Spleen (tissue), 11 donors: ENCODE results near the gene AASDH. TPM values are rescaled to one million over a fixed set of nuclear protein-coding genes. Genes with fewer than 3 reads are reported as not detected.

Source experiments
- DNase-seq: peaks from one replicate; pipeline ENCODE4 v3.0.0-alpha.2; 2020
- H3K27ac ChIP-seq, 8 donors: fragments of 200-600 bp; sonication (generic) in 7 of 8; 1 replicate in 4 of 8; 2 replicates in 4 of 8; pipeline versions ENCODE4 v1.5.0 to v1.8.0; 2016 to 2021; ENCODE audit warnings: inconsistent platforms in 4 of 8, mild to moderate bottlenecking in 4 of 8, moderate library complexity in 1 of 8
- H3K27me3 ChIP-seq, 7 donors: fragments of 200-600 bp; sonication (generic) in 6 of 7; replicated peaks in 1 of 7; 1 replicate in 4 of 7; 2 replicates in 3 of 7; pipeline versions ENCODE4 v1.5.0 to v1.8.0; 2016 to 2021; ENCODE audit warnings: inconsistent platforms in 3 of 7, mild to moderate bottlenecking in 1 of 7
- H3K36me3 ChIP-seq, 6 donors: fragments of 200-600 bp; sonication (generic) in 5 of 6; 1 replicate in 4 of 6; 2 replicates in 2 of 6; pipeline versions ENCODE4 v1.5.0 to v1.8.0; 2016 to 2021; ENCODE audit warnings: inconsistent platforms in 2 of 6
- H3K4me1 ChIP-seq, 6 donors: fragments of 200-600 bp; sonication (generic) in 5 of 6; 1 replicate in 3 of 6; 2 replicates in 3 of 6; pipeline versions ENCODE4 v1.5.0 to v1.8.0; 2016 to 2021; ENCODE audit warnings: inconsistent platforms in 3 of 6
- H3K4me3 ChIP-seq, 8 donors: fragments of 200-600 bp; sonication (generic) in 7 of 8; 1 replicate in 4 of 8; 2 replicates in 4 of 8; pipeline versions ENCODE4 v1.5.0 to v1.8.0; 2016 to 2021; ENCODE audit warnings: inconsistent platforms in 4 of 8, mild to moderate bottlenecking in 4 of 8, moderate library complexity in 2 of 8
- H3K9me3 ChIP-seq, 8 donors: fragments of 200-600 bp; sonication (generic) in 7 of 8; 1 replicate in 4 of 8; 2 replicates in 4 of 8; pipeline versions ENCODE4 v1.5.0 to v1.8.0; 2016 to 2021; ENCODE audit warnings: inconsistent platforms in 4 of 8
- CTCF ChIP-seq, 11 experiments: fragments of 200-600 bp in 7 of 11; fragments of 450-650 bp in 4 of 11; sonication (generic) in 4 of 11; IDR thresholded peaks in 8 of 11; conservative IDR thresholded peaks in 3 of 11; 1 replicate in 7 of 11; 2 replicates in 4 of 11; pipeline versions ENCODE4 v1.4.0 to v1.8.0; 2016 to 2021; ENCODE audit warnings: antibody characterized with exemption in 11 of 11, inconsistent platforms in 4 of 11, mild to moderate bottlenecking in 1 of 11
- POLR2A ChIP-seq, 3 donors: fragments of 450-650 bp; IDR thresholded peaks; one replicate each; pipeline ENCODE4 v1.5.1; 2017; ENCODE audit warnings: antibody characterized with exemption in 3 of 3, mild to moderate bottlenecking in 1 of 3
- POLR2AphosphoS5 ChIP-seq, 3 donors: sonication (generic); formaldehyde crosslinking; IDR thresholded peaks; one replicate each; pipeline ENCODE4 v1.5.1; 2017; ENCODE audit warnings: antibody characterized with exemption in 3 of 3
- WGBS, 5 donors: extraction: QIAGEN DNeasy Blood & Tissue Kit in 3 of 5; methylation state at CpG; one replicate each; pipeline versions ENCODE4 v1.1.5 to v1.1.7; 2013 to 2018; 5-methylcytosine and 5-hydroxymethylcytosine counted together
- intact Hi-C: fragments of 100-400 bp; cut with DNase I; formaldehyde crosslinking; loops from one replicate; pipeline ENCODE4 v1.15.0; 2023; ENCODE audit warnings: low total_unique reads
- polyA plus RNA-seq, 3 donors: library from polyadenylated mRNA; stranded (reverse); fragments of 200-250 nt; gene quantifications; one replicate each; pipeline ENCODE4 v1.2.1, GENCODE V29; 2013
- total RNA-seq, 7 donors: library from RNA; depleted of rRNA in 3 of 7; stranded (reverse); fragments of >200 nt in 3 of 7; fragmentation: NEBNext Ultra II Directional in 4 of 7; extraction: Animal tissue kit (Norgen Biotek cat#: 25700) in 4 of 7; gene quantifications; one replicate each; pipeline versions ENCODE4 v1.1.0 to v1.2.1, GENCODE V29; 2016 to 2021
- donor health status: healthy with polysubstance abuse.
- donor health status: DM: no; HTN: no; CAD: no; lungs with moderate emphysema.
- donor health status: DM: no; HTN: no; CAD: no.
- donor health status: Bipolar disorder and iron deficiency.
- donor health status: healthy.
- donor health status: DM: no; HTN: no; CAD: no.
- donor health status: DM: yes; HTN: yes; CAD: no.

Gene AASDH
- total and polyA plus RNA-seq, 10 donors = 2.8 to 15.6 (median 10.5) TPM

DNA sequence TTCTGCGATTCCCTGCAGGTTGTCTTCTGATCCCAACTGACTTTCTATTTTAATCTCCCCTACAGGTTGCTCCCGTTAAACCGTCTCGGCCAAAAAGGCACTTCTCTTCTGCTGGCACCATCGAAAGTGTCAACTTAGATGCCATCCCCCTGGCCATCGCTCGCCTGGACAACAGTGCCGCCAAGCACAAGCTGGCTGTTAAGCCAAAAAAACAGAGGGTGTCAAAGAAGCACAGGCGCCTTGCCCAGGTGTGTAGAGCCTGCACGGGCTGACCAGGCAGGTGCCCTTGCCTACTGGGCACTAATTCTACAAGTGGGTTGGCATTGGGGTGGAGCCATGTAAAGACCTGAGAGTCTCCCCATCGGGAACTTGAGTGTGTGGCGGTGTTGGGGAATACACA, 74.2 kb downstream of the AASDH start:
- Histone ChIP-seq H3K27ac (no peak overlapping the region), H3K9me3 (peaks cover 0 to 6% (median 0%) of the 10 kb centered on the region in 8 donors), H3K36me3 (no peaks in the 10 kb centered on the region), H3K4me3 (no peak overlapping the region), H3K27me3 (no peaks in the 10 kb centered on the region), H3K4me1 (no peaks in the 10 kb centered on the region)
- DNase-seq = no peak
- intact Hi-C loops = no loop called here
- 96 to 98% (median 96%) methylated on average over 12 of the region's 12 CpGs for WGBS, 5 donors
- no peak for TF ChIP-seq CTCF (IDR thresholded peaks at IDR 0.05 in 8 of 11, conservative IDR thresholded peaks at IDR 0.05 in 3 of 11)
- TF ChIP-seq POLR2A (IDR thresholded peaks at IDR 0.05) = no peak
- no peak for TF ChIP-seq POLR2AphosphoS5 (IDR thresholded peaks at IDR 0.05)

GRCh38 chr4:56311299-56311975, 75.9 kb downstream of the AASDH start:
- no peak for DNase-seq
- 81 to 90% (median 86%) methylated on average over 7 of the region's 7 CpGs for WGBS, 5 donors
- no peak overlapping the region for H3K4me3 ChIP-seq

DNA sequence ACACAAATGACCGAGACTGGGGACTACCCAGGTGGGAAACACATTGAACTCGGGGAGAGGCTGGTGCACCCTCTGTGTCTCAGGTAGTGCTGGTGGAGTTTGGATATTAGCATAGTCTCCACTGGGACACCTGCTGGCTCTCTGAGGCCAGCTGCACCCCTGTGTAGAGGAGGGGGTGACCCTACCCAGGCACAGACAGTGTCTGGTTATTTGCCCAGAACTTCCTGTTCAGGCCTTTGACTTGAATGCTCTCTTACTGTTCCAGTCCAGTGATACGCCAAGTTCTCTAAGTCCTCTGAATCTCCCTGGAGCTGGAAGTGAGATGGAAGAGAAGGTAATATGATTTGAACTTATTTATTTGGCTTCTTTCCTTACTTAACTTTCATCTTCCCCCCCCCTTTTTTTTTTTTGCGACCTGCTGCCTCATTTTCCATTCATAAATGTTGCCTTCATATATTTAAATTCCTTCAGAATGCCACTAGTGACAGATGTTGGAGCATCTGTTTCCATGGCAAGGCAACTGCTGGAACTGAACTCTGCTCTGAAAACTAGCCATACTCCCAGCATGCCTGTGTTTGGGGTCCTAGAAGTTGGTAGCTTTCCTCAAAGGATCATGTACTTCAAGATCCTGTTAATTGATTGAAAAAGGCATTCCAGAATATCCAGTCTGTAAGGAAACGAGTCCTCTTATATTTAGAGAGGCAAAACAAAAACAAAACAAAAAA, 76.7 kb downstream of the AASDH start:
- intact Hi-C loops = no loop called here
- 82 to 93% (median 89%) methylated on average over 5 of the region's 5 CpGs for WGBS, 5 donors
- no peak for DNase-seq

More at GRCh38 chr4:56311299-56311975, 75.9 kb downstream of the AASDH start:
- H3K9me3 ChIP-seq = peaks cover 0 to 6% (median 0%) of the 10 kb centered on the region in 8 donors
- no peaks in the 10 kb centered on the region for H3K4me1 ChIP-seq
- H3K27ac ChIP-seq = no peak overlapping the region
- intact Hi-C loops = no loop called here
- no peaks in the 10 kb centered on the region for H3K36me3 ChIP-seq
- H3K27me3 ChIP-seq = no peaks in the 10 kb centered on the region
- TF ChIP-seq CTCF (IDR thresholded peaks at IDR 0.05 in 8 of 11, conservative IDR thresholded peaks at IDR 0.05 in 3 of 11) = no peak
- TF ChIP-seq POLR2A (IDR thresholded peaks at IDR 0.05) = no peak
- TF ChIP-seq POLR2AphosphoS5 (IDR thresholded peaks at IDR 0.05) = no peak

More for the DNA sequence above, 76.7 kb downstream of the AASDH start:
- Histone ChIP-seq H3K4me3 (no peak overlapping the region), H3K27me3 (no peaks in the 10 kb centered on the region), H3K9me3 (peaks cover 0 to 6% (median 0%) of the 10 kb centered on the region in 8 donors), H3K36me3 (no peaks in the 10 kb centered on the region), H3K4me1 (no peaks in the 10 kb centered on the region), H3K27ac (no peak overlapping the region)
- no peak for TF ChIP-seq POLR2A (IDR thresholded peaks at IDR 0.05)
- TF ChIP-seq POLR2AphosphoS5 (IDR thresholded peaks at IDR 0.05) = no peak
- TF ChIP-seq CTCF (IDR thresholded peaks at IDR 0.05 in 8 of 11, conservative IDR thresholded peaks at IDR 0.05 in 3 of 11) = no peak
